AG09309 (cell line): ENCODE data around the gene RNASE2.
A peak's percentile ranks its signal among the peaks of the same experiment; 100 is the strongest.

Experiments
- DNase-seq: peaks from one replicate; pipeline ENCODE4 v3.0.0-alpha.2; 2010; ENCODE audit warnings: low read depth
- H3K4me3 ChIP-seq: 2 replicates; pipeline ENCODE4 v1.5.1; 2011; ENCODE audit warnings: mild to moderate bottlenecking, low read depth, low read length, moderate library complexity; ENCODE audit not compliant: control insufficient read depth
- CTCF ChIP-seq: IDR thresholded peaks from 2 replicates; pipeline ENCODE4 v1.5.1; 2011; ENCODE audit warnings: mild to moderate bottlenecking, low read depth, low read length, inconsistent platforms; ENCODE audit not compliant: insufficient read depth, control insufficient read depth; ENCODE audit errors: missing control alignments

The RNASE2 gene

GRCh38 chr14:20989471-20989786 lies 34.1 kb downstream of the RNASE2 start:
- no peak overlapping the region for H3K4me3 ChIP-seq
- no peak for TF ChIP-seq CTCF
- no peak for DNase-seq

DNA sequence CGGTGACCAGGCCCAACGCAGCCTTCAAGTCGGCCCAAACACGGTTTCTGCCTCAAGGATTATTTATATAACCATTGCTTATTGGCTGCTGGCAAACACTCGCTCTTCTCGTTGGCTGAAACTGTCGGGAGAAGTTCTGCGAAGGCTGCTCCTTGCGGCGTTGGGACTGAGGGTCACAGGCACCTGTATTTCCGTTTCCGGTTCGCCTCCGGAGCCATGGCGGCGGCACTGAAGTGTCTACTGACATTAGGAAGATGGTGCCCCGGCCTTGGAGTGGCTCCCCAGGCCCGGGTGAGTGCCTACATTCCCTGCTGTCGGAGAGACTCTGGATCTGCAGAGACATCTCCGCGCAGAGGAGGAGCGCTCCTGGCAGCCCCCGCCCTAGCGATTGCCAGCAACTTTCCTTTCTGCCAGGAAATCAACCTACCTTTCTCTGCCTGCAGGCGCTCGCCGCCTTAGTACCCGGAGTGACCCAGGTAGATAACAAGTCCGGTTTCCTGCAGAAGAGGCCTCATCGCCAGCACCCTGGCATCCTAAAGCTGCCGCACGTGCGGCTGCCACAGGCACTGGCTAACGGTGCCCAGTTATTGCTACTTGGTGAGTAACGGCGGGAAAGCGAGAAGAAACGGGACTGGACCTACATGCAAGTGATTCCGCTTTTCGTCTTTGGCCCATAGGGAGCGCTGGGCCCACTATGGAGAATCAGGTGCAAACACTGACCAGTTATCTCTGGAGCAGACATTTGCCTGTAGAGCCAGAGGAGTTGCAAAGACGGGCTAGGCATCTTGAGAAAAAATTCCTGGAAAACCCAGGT lies 34.7 kb downstream of the RNASE2 start, which contains the start of gene METTL17:
TSS of gene METTL17 (plus strand) at position 194 of the 814 bp plus-strand sequence. CDS start at position 217, 23 bp downstream.
- TF ChIP-seq CTCF, result peak; percentile 47
- H3K4me3 ChIP-seq, result peak within 1 kb of the TSS; percentile 79
- peak; percentile 95 for DNase-seq

- H3K4me3 ChIP-seq, result no peak overlapping the region
- no peak for DNase-seq
- no peak for TF ChIP-seq CTCF
Measured at GRCh38 chr14:20996521-20996920, 41.2 kb downstream of the RNASE2 start.

DNA sequence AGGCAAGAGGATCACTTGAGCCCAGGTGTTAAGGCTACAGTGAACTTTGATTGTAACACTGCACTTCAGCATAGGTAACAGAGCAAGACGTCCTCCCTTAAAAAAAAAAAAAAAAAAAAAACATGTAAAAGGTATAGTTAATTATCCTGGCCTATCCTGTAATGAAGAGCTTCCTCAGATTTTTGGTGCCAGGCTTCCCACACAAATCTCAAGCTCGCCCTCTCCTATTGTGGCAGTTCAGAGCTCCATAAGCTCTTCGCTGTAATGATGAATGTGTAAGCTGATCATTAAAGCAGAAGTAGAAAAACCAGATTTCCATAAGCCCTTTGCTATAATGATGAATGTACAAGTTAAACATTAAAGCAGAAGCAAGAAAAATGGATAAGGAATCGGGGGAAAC lies 41.8 kb downstream of the RNASE2 start:
- DNase-seq, result no peak
- no peak for TF ChIP-seq CTCF
- H3K4me3 ChIP-seq, result no peak overlapping the region

- TF ChIP-seq CTCF, result no peak
- no peak for DNase-seq
- H3K4me3 ChIP-seq, result no peak overlapping the region
Measured at GRCh38 chr14:20997564-20997963, 42.3 kb downstream of the RNASE2 start.

DNA sequence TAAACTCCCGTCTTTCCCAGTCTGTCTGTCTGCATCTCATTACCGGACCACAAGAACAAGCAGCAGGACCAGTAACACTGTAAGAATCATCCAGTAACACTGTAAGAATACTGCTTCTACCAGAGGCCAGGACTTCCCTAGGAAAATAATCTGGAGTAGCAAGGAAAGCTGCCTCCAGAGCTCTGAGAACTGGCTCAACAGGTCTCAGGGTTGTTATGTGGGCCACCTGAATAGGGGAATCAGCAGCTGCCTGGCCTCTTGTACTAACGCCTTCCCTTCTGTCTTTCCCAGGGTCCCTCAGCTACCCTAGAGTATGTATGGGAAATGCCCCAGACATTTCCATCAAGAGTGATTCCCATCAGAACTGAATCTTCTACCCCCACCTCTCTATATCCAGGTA lies 42.9 kb downstream of the RNASE2 start:
- DNase-seq, result no peak
- H3K4me3 ChIP-seq, result no peak overlapping the region
- no peak for TF ChIP-seq CTCF
